Activated T-cell treated with anti-CD3 and anti-CD28 coated beads for 1 hour (primary cell): ENCODE results near the gene VAMP2.

Experiments used
- DNase-seq: peaks from one replicate; pipeline ENCODE4 v3.0.0-alpha.2; 2020; ENCODE audit warnings: low read depth

VAMP2 gene

DNA sequence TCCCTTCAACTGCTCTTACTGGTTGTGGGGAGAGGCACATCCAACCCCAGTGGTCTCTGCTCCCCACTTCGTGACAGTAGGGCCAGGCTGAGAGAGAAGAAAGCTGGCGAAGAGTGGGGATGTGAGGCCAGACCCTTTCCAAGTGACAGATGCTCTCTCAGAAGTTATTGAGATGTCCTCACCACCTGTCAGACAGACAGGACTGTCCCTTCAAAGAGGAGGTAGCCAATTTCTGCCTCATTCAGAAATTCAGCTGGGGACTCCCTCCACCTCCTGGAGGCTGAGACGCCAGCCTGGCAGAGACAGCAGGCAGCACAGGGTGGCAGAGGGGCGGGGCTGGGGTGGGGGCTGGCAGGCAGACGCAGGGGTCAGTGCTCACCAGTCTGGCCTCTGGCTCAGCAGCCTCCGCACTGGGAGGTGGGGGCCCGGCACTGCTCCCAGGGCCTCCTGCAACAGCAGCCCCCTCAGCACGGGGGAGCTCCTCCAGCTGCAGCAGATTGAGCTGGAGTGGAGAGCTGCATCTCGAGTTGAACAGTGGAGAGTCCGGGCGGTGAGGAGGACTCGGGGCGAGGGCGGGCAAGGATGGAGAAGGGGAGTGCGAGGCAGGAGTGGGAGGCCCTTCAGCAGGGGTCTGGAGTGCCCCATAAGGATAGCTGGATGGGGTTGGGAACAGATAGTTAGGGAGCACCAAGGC is 19.7 kb downstream of the VAMP2 start:
- no peak for DNase-seq

DNA sequence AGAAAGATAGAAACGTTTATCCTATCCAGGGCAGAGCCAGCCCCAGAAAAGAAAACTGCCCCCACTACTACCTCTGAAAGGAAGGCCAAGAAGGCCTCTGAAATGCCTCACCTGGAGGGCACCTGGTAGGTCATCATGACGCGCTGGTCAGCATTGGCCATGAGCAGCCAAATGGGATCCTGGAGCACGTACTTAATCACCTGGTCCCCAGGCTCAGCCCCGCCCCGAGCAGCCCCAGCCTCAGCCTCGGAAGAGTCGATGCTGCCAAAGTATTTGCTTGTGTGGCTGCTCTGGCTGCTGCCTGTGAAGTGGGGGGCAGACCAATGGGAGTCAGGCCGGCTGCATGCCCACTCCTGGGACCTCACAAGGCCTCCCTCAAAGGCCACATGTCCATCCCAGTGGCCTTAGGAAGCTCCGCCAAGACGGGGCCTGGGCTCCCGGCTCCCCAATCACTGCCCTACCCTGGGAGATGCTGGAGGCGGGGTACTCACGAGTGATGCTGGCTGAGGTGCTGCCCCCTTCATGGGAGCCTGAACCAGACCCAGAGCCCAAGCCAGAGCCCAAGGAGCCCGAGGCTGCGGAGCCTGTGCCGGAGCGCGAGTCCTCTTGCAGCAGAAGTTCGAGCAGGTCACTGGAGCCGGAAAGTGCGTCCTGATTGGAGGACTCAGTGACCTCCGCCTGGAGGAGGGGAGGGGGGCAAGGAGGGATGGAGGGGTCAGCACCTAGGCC is 20.4 kb downstream of the VAMP2 start:
- DNase-seq = no peak

DNA sequence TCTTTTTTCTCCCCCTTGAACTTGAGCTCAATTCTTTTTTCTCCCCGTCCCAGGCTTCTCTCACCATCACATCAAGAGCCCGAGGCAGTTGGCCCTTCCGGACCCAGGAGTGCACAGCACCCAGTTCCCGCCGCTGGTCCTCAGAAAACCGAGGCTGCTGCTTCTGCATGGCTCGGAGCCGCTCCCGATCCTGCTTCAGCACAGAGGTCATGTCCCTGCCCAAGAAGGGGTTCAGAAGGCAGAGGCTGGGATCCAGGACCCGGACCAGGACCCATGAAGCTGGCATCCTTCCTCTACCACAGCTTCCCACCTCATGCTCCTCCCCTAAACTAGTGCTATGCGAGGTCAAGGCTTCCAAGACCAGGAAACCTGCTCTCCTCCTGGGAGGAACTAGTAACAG is 21.0 kb downstream of the VAMP2 start:
- DNase-seq = no peak

DNA sequence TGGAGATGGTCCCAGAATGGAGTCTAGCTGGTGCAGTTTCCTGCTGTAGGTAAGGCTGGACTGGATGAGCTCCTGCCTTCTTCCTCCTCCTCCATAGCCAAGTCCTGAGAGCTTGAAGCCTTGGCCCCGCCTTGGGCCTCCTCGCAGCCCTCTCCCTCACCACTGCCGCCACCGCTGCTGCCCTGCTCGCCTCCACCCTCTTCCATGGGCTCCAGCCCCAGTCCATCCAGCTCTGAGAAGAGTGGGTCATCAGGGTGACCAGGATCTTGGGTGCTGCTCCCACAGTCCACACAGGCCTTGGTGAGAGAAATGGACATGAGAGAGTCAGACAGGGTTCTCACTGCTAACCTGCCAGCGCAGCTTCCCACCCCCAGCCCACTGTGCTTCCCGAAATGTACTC is 21.7 kb downstream of the VAMP2 start:
- no peak for DNase-seq

DNA sequence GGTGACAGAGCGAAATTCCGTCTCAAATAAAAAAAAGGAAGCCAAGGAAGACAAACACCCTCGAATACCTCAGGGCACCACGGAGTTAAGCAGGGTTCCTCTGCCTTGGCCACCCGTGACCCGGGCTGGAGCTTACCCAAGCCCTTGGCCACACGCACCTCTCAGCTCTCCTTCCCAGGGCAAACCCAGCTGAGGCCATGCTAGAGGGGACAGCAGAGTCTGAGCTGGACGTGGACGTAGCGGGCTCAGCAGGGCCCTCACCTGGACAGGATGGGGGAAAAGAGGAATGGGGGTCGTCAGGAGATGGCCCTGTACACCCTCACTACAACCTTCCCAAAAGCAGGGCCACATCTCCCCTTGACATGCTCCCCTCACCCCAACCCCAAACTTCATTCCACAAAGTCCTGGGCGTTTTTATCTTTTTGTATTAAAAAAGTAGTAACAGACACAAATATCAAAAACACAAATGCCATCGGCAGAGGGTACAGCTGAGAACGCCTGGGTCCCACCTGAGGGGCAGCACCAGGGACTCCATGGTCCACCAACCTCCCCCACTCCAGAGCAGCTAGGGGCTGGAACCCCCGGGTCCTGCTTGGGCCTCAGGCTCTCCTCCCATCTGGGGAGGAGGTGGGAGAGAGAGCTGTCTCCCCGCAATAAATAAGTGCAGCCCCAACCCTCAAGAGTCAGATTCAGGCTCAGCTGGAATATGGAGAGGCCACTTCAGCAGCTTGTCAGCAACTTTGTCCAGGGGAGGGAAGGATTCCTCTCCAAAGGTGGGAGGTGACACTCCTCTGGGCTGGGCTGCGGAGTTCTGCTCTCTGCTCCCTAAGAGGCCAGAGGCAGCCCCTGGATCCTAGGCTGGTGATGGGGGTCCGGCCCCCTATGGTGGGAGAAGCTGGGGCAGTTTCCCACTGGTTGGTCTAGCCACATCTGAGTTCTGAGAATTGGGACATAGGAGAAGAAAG is 22.4 kb downstream of the VAMP2 start:
- DNase-seq = no peak

DNA sequence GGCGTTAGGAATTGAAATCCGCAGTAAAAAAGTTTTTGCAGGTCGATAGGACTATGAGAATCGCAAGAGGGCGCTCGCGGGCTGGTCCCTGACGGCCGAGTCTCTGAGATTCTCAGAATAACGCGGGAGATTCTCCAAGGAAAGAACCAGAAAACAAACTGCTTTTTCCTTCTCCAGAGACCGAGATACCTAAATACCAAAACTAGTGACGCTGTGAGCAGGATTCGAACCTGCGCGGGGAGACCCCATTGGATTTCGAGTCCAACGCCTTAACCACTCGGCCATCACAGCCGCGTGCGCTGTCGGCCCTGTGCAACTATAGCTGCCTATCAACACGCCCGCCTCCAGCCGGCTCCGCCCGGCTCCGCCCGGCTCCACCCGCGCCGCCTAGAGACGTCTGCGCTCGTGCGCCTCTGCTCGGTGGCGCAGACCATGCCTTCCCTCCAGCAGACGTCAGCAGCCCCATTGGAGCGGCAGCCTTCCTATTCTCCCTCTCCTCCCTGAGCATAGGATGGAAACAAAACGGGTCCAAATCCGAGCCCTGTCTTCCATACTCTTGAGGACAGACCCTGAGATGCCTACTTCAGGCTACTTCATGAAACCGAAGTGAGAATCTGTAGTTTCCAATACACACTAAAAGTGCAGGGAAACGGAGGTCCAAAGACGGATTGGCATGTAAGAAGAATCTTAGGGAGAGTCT is 23.9 kb downstream of the VAMP2 start:
- peak; percentile 89 for DNase-seq

DNA sequence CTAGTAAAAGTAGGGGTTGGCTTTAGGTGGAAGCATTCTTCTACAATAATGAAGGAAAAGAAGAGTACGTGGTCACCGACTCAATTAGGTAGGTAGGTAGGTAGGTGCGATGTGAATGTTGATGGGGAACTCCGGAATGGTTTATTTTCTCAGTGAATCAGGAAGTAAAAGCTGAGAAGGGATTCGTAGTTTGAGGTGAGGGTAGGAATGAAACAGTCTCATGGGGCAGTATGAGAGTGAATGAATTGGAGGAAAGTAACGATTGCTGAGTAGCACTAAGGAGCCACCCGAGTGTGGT is 24.4 kb downstream of the VAMP2 start:
- DNase-seq = no peak

DNA sequence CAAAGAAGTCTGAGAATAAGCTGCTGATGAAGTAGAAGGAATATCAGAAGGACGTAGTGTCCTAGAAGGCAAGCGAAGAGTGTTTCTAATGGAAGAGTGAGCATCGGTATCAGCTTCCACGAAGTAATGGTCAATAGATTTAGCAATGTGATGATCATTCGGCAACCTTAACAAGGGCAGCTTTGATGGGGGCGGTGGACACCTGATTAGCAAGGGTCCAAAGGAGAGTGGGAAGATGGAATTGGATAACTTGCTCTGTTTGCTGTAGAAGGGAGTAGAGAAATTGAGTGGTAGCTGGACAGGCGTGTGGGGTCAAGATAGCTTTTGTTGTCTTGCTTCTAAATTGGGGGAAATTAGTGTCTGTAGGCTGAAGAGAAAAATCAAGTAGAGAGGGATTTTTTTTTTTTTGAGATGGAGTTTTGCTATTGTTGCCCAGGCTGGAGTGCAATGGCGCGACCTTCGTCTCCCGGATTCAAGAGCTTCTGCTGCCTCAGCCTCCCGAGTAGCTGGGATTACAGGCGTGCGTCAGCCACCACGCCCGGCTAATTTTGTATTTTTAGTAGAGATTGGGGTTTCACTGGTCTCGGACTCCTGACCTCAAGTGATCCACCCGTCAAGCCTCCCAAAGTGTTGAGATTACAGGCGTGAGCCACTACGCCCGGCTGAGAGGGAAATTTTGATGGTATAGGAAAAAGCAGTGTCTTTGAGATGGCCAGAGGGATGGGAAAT is 24.9 kb downstream of the VAMP2 start:
- DNase-seq = no peak

DNA sequence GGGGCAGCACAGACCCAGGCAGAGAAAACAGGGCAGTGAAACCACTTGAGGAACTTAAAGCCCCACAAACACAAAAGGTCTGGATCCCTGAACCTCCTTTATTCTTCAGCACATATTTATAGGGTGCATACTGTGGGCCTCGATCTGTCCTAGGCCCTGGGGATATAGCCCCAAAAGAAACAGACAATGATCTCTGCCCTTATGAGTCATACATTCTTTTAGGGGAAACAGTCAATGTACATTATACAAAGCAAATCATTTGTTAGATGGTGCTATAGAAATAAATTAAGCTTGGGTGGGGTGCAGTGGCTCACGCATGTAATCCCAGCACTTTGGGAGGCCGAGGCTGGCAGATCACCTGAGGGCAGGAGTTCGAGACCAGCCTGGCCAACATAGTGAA is 28.8 kb downstream of the VAMP2 start:
- DNase-seq = no peak

DNA sequence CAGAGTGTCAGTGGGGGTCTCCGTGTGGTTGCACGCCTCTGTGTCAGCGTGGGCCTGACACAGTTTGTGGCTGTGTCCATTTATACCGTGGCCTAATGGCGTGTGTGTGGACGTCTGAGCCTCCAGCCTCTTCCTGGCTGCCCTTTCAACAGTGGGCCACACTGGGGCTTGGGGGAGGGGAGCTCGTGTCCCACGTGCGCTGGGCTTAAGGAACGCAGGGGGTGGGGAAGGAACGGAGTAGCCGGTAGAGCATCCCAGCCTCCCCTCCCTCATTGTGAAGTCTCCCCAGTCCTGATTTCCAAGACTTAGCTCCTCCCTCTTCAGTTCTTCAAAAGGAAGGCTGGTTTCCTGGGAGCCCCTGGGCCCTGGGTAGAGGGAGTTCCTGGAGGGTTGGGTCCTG is 29.3 kb downstream of the VAMP2 start:
- no peak for DNase-seq

DNA sequence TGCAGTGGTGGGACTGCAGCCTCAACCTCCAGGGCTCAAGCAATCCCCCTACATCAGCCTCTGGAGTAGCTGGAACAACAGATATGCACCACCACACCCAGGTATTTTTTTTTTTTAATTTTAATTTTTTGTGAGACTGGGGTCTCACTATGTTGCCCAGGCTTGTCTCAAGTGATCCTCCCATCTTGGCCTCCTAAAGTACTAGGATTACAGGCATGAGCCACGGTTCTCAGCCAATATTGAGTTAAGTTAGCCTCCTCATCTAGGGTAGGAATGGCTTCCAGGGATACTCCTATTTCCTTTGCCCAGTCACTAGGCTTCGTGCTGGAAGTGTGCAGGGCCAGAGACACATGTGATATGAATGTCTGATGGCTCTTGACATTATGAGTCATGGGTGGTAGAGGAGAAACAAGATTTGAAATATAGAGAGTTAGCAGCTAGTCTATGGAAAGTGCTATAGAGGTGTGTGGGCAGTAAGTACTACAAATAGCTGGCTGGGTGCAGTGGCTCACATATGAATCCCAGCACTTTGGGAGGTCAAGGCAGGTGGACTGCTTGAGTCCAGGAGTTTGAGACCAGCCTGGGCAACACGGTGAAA is 30.8 kb downstream of the VAMP2 start:
- DNase-seq = no peak

DNA sequence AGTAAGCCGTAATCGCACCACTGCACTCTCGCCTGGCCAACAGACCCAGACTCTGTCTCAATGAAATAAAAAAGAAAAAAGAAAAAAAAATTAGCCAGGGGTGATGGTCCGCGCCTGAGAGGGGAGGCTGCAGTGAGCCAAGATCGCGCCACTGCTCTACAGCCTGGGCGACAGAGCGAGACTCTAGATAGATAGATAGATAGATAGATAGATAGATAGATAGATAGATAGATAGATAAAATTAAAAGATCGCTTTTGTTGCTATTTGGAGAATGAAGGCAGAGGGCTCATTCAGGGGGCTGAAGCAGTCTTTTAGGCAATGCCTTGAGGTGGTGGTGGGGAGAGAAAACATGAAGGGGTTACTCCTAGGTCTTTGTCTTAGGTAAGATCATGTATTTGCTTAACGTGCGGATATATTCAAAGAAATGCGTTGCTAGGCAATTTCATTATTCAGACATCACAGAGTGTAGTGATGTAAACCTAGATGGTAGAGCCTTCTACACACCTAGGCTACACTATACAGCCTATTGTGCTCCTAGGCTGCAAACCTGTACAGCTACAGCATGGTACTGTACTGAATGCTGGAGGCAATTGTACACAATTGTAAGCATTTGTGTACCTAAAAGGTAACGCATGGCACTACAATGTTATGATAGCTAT is 34.5 kb downstream of the VAMP2 start:
- DNase-seq = no peak

DNA sequence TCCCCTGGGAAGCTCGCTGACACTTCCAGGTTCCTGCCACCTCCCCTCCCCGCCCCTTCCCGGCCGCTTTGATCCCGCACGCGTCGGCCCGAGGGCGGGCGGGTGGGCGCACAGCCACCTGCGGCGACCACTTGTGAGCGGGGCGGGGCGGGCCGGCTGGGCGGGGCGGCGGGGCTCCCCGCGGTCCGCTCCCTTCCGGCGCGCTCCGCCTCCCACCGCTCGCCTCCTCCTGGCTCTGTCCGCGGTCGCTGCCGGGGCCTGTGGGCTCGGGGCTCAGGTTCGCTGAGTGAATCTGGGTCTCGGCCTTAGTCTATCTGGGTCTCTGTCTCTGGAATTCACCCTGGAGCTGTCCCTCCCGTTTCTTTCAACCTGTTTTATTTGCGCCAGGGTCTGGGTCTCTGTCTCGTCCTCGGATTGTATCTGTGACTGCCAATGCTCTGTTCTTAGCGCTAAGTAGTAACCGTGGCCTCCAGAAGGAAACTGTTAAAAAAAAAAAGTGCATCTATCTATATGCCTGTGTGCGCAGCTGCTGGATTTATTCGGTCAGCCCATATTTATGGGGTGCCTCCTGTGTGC is 36.2 kb downstream of the VAMP2 start:
- no peak for DNase-seq

DNA sequence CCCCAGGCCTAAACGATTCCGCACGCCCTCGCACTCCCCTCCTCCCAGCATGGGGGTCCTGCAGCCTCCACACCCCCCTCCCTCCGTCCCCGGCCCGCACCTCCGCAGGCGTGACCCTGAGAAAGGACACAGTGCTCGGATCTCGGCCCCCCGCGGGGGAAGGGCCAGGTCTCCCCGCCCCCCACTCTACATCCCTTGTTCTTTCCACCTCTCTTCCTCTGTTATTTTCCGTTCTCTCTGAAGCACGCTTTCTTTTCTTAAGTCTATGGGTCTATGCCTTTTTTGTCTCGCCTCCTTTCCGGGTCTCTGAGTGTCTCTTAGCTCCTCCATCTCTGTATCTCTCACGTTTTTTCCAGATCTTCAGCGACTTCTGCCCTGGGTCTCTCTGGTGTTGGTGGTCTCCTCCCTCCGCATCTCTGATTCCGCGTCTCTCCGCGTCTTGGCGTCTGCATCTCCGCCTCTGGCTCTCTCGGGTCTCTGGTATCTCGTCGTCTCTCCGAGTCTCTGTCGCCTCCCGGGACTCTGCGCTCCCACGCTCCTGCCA is 36.7 kb downstream of the VAMP2 start:
- DNase-seq = no peak

DNA sequence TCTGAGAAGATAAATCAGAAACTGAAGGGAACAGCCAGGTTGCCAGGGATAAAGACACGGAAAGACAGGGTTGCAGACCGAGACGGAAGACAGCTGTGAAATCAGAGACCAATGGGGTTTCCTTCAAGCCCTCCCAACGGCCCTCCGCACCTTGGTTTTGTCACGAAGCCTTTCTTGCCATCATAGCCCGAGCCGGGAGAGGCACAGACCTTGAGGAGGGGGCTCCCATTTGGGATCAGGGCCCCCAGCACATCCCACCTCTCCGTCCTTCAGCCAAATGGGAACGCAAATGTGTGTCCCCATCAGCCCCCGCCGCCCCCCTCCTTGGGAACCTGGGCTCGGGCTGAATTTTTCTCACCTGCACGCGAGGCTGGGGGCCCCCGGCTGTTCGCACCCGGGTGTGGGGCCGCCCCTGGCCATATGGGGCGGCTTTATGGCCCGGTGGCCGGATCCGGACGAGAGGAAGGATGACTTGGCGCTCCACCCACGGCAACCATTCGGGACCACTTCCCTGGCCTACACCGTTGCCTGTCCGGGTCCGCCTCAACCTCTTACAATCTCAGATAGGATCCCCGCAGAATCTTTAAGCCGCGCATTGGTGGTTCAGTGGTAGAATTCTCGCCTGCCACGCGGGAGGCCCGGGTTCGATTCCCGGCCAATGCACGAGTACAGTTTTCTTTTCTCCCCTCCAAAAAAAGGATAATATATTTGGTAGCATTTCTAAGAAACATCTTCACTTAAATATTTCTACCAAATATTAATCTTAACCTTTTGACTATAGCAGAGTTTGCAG is 37.4 kb downstream of the VAMP2 start:
- peak; percentile 89 for DNase-seq

DNA sequence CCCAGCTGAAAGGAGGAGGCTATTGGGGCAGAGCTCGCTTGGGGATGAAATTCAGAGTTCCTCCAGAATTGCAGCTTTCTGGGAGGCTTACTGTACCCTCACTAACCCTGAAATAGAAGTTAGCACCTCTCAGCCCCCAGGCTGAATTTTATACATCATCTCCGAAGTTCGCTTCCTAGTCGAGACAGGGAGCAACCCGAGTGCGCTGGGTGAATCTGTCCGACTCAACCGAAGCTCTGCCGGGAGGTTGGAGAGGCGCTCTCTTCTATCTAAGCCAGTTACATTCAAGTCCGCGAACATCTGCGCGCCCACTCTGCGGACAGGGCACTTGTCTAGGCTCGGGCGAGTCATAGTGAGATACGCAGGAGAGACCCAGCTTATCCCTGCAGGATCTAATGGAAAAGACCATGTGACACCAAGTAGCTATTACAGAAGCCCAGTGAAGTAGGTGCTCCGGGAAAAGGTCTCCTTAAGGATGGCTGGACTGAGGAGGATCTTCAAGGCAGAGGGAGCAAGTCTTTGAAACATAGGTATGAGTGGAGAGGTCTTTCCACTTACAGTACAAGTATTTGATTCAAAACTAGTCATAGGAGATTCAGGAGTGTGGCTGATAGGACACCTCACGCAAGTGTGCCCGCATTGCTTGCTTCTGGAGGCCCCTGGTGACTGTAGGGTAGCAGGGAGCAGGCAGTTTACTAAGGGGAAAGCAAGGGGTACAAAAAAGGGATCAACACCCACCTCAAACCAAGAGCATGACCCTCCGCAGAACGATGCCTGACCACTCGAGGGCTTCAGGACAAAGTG is 38.2 kb downstream of the VAMP2 start:
- no peak for DNase-seq

DNA sequence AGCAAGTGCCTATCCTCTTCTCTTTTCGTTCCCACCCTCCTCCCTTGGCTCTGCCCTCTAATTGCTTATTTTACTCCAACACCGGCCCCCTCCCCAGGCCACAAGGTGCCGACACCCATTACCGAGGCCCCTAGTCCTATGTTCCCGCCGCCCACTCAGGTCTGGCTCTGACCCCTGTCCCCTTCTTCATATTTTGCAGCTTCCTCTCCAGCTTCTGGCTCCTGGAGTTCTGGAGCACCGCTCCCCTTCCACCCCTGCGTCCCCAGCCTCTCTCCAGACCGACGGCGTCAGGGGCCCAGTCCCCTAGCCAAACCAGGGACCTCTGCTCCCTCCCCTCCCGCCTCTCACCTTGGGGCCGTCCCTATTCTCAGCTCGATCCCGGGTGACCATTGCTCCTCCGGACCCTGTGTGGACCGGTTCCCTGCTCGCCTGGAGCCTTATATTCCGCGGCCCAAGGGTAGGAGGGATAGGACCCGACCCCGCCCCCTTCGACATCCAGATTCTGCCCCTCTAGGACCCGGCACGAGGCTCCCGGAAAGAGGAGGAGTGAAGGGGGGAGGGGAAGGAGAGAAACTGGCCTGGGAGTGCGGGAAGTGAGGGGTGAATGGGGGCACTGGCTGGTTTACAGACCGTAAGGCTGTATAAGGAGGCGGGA is 38.9 kb downstream of the VAMP2 start, which contains the start of gene HES7:
HES7 (minus strand) TSS at position 412 of the 655 bp plus-strand sequence; CDS start at position 390, 22 bp downstream.
- DNase-seq = no peak
